GM18498 (cell line): ENCODE measurements around the gene ALS2.
"Not testable (repeated sequence)": the region's sequence is repeated elsewhere in the genome, so short reads cannot be mapped to it uniquely, and the experiment has no call there.

Source experiments
- ATAC-seq: cut with Tn5 transposase; IDR thresholded peaks from one replicate; pipeline ENCODE4 v1.9.1; 2021; ENCODE audit warnings: mild to moderate bottlenecking, moderate library complexity; ENCODE audit not compliant: unreplicated experiment

The ALS2 gene

GRCh38 chr2:201780674-201781493 lies at the start of gene ALS2:
Gene ALS2 (minus strand): TSS chr2:201780933. CDS start chr2:201768885, 12,048 bp downstream.
- peak; percentile 98 for ATAC-seq

GRCh38 chr2:201828220-201828619 lies 47.5 kb upstream of the ALS2 start:
- ATAC-seq: no peak

- no peak for ATAC-seq
These were observed 46.9 kb upstream of the ALS2 start for GRCh38 chr2:201827621-201828020.

GRCh38 chr2:201824212-201824611 lies 43.5 kb upstream of the ALS2 start:
- no peak for ATAC-seq

- ATAC-seq: no peak
These were observed 40.3 kb upstream of the ALS2 start for GRCh38 chr2:201821080-201821479.

- ATAC-seq: no peak
These were observed 39.8 kb upstream of the ALS2 start for GRCh38 chr2:201820383-201821007.

- no peak for ATAC-seq
These were observed 36.2 kb upstream of the ALS2 start for GRCh38 chr2:201816657-201817575.

- no peak for ATAC-seq
These were observed 33.4 kb upstream of the ALS2 start for GRCh38 chr2:201813996-201814760.

- not testable (repeated sequence) for ATAC-seq
These were observed 29.9 kb upstream of the ALS2 start for GRCh38 chr2:201810604-201811003.

GRCh38 chr2:201809633-201810032 lies 28.9 kb upstream of the ALS2 start:
- no peak for ATAC-seq

GRCh38 chr2:201808027-201808426 lies 27.3 kb upstream of the ALS2 start:
- no peak for ATAC-seq

- no peak for ATAC-seq
These were observed 26.8 kb upstream of the ALS2 start for GRCh38 chr2:201807452-201807999.

GRCh38 chr2:201806442-201807170 lies 25.9 kb upstream of the ALS2 start, which contains the start of gene CDK15:
Gene CDK15 (plus strand): TSS chr2:201806537. CDS start chr2:201806665, 128 bp downstream.
- ATAC-seq: no peak

GRCh38 chr2:201798914-201799285 lies 18.2 kb upstream of the ALS2 start:
- ATAC-seq: not testable (repeated sequence)

- ATAC-seq: no peak
These were observed 17.6 kb upstream of the ALS2 start for GRCh38 chr2:201798252-201798913.

GRCh38 chr2:201797175-201797840 lies 16.6 kb upstream of the ALS2 start:
- no peak for ATAC-seq

- ATAC-seq: no peak
These were observed 15.7 kb upstream of the ALS2 start for GRCh38 chr2:201796478-201796865.
